B cell (primary cell): ENCODE measurements around the gene KDM3B. TPM values are rescaled to one million over a fixed set of nuclear protein-coding genes. Genes with fewer than 3 reads are reported as not detected.
A peak's percentile ranks its signal among the peaks of the same experiment; 100 is the strongest.

Experiments
- ATAC-seq: fragments of 200-7000 bp; cut with Tn5 transposase; one replicate; pipeline ENCODE4 v1.10.0; 2021; ENCODE audit warnings: low read depth, mild to moderate bottlenecking, moderate number of reproducible peaks, moderate library complexity
- CTCF ChIA-PET: fragments of 350-600 bp; sonication (Branson Sonifier 250); formaldehyde crosslinking; loops from one replicate; lab custom pipeline; 2021; ENCODE audit warnings: antibody characterized with exemption, inconsistent platforms; lab: Charles Lee
- POLR2A ChIA-PET: fragments of 350-600 bp; sonication (Branson Sonifier 250); formaldehyde crosslinking; loops from one replicate; lab custom pipeline; 2021; ENCODE audit warnings: antibody characterized with exemption; lab: Charles Lee
- DNase-seq: peaks from one replicate; pipeline ENCODE4 v3.0.0; 2013
- H2AFZ ChIP-seq: 2 replicates; pipeline ENCODE4 v1.6.1; 2012; ENCODE audit warnings: mild to moderate bottlenecking, low read depth, low read length; ENCODE audit not compliant: insufficient read depth, poor library complexity, severe bottlenecking
- H3K27ac ChIP-seq, 2 donors: 1 replicate in 1 of 2; 2 replicates in 1 of 2; pipeline ENCODE4 v1.5.1; 2012 to 2013; ENCODE audit warnings: low read length in 2 of 2, mild to moderate bottlenecking in 2 of 2, moderate library complexity in 1 of 2
- H3K27me3 ChIP-seq, 4 experiments: fragments of 200-600 bp in 1 of 4; sonication (generic) in 1 of 4; replicated peaks in 1 of 4; 1 replicate in 2 of 4; 2 replicates in 2 of 4; pipeline versions ENCODE4 v1.6.1 to v1.7.0; 2013 to 2016; ENCODE audit warnings: low read length in 3 of 4, mild to moderate bottlenecking in 2 of 4, mixed read lengths in 1 of 4, moderate library complexity in 1 of 4; ENCODE audit not compliant: insufficient read depth in 4 of 4, control insufficient read depth in 3 of 4; ENCODE audit errors: control extremely low read depth in 1 of 4
- H3K36me3 ChIP-seq, 2 experiments: replicated peaks in 1 of 2; 1 replicate in 1 of 2; 2 replicates in 1 of 2; pipeline versions ENCODE4 v1.6.1 to v1.7.1; 2013; ENCODE audit warnings: low read length in 1 of 2; ENCODE audit not compliant: insufficient read depth in 2 of 2, control insufficient read depth in 1 of 2; ENCODE audit errors: control extremely low read depth in 1 of 2, extremely low read depth in 1 of 2
- H3K4me1 ChIP-seq, 2 donors: fragments of 200-600 bp in 1 of 2; sonication (generic) in 1 of 2; 1 replicate in 1 of 2; 2 replicates in 1 of 2; pipeline versions ENCODE4 v1.5.1 to v1.6.1; 2013 to 2017; ENCODE audit warnings: low read length in 2 of 2; ENCODE audit not compliant: control insufficient read depth in 2 of 2, insufficient read depth in 2 of 2
- H3K4me2 ChIP-seq: replicated peaks from 2 replicates; pipeline ENCODE3; 2012; ENCODE audit warnings: mild to moderate bottlenecking, low read depth, low read length; ENCODE audit not compliant: poor library complexity, severe bottlenecking
- H3K4me3 ChIP-seq, 5 experiments: fragments of 200-600 bp in 1 of 5; sonication (generic) in 1 of 5; 1 replicate in 3 of 5; 2 replicates in 2 of 5; pipeline versions ENCODE4 v1.5.1 to v1.7.0; 2011 to 2016; ENCODE audit warnings: low read length in 4 of 5, mild to moderate bottlenecking in 4 of 5, low read depth in 2 of 5, control low read depth in 1 of 5, moderate library complexity in 1 of 5; ENCODE audit not compliant: insufficient read depth in 1 of 5; ENCODE audit errors: control extremely low read depth in 1 of 5, extremely low read depth in 1 of 5
- H3K79me2 ChIP-seq: fragments of 200-600 bp; sonication (generic); one replicate; pipeline ENCODE4 v1.6.0; 2016; ENCODE audit warnings: low read length; ENCODE audit not compliant: control insufficient read depth, insufficient read depth
- H3K9ac ChIP-seq: fragments of 200-600 bp; sonication (generic); 2 replicates; pipeline ENCODE4 v1.6.1; 2017; ENCODE audit warnings: mild to moderate bottlenecking, low read length, moderate library complexity
- H3K9me3 ChIP-seq, 3 donors: one replicate each; pipeline versions ENCODE4 v1.6.1 to v1.7.1; 2013; ENCODE audit warnings: low read length in 2 of 3; ENCODE audit not compliant: control insufficient read depth in 2 of 3, insufficient read depth in 1 of 3; ENCODE audit errors: control extremely low read depth in 1 of 3
- H4K20me1 ChIP-seq: 2 replicates; pipeline ENCODE4 v1.6.0; 2012; ENCODE audit warnings: mild to moderate bottlenecking, low read length; ENCODE audit not compliant: insufficient read depth, control insufficient read depth, poor library complexity, severe bottlenecking
- H3K27ac Mint-ChIP-seq: one replicate; pipeline ENCODE4 v1.8.0; 2021; ENCODE audit warnings: mixed read lengths
- H3K27me3 Mint-ChIP-seq: one replicate; pipeline ENCODE4 v1.8.0; 2021; ENCODE audit warnings: mixed read lengths
- H3K4me1 Mint-ChIP-seq: one replicate; pipeline ENCODE4 v1.8.0; 2021; ENCODE audit warnings: mixed read lengths
- H3K4me3 Mint-ChIP-seq: one replicate; pipeline ENCODE4 v1.8.0; 2021; ENCODE audit warnings: mixed read lengths
- H3K9me3 Mint-ChIP-seq: one replicate; pipeline ENCODE4 v1.8.0; 2022; ENCODE audit warnings: mixed read lengths; ENCODE audit not compliant: insufficient read depth
- CTCF ChIP-seq: fragments of 200-600 bp; IDR thresholded peaks from one replicate; pipeline ENCODE4 v1.8.0; 2022; ENCODE audit warnings: antibody characterized with exemption, mild to moderate bottlenecking
- EZH2 ChIP-seq: IDR thresholded peaks from 2 replicates; pipeline ENCODE4 v1.6.1; 2012; ENCODE audit warnings: borderline replicate concordance, low read depth, mild to moderate bottlenecking, moderate library complexity, low read length; ENCODE audit not compliant: insufficient read depth, poor library complexity, severe bottlenecking
- WGBS: methylation state at CpG from one replicate; pipeline ENCODE4 v1.1.5; 2013; ENCODE audit warnings: missing lambda C conversion rate; ENCODE audit not compliant: insufficient coverage; 5-methylcytosine and 5-hydroxymethylcytosine counted together
- intact Hi-C: fragments of 100-400 bp; cut with micrococcal nuclease; formaldehyde crosslinking; loops from one replicate; pipeline ENCODE4 v1.10.0; 2022
- polyA plus RNA-seq: library from polyadenylated mRNA; depleted of rRNA; stranded (reverse); fragments of >200 nt; gene quantifications from 2 replicates; pipeline ENCODE4 v1.2.3, GENCODE V29; 2012
- total RNA-seq, 2 donors: library from RNA; stranded (reverse); fragments of 120-200 nt in 1 of 2; gene quantifications; 1 replicate in 1 of 2; 2 replicates in 1 of 2; pipeline versions ENCODE4 v1.2.3 to v1.2.4, GENCODE V29; 2013 to 2022

The KDM3B gene
- total and polyA plus RNA-seq, 2 donors (not counting 1 experiment from before 2014, with no cell fraction given), result 41.8 to 99.9 TPM

GRCh38 chr5:138369706-138370105 lies 17.2 kb downstream of the KDM3B start:
- H4K20me1 ChIP-seq, result peaks cover 85% of the 10 kb centered on the region
- H3K36me3 ChIP-seq, result peaks cover 4 to 18% of the 10 kb centered on the region in 2 experiments
- no peak overlapping the region for H3K4me3 ChIP-seq
- no peaks in the 10 kb centered on the region for H3K27me3 Mint-ChIP-seq
- no peaks in the 10 kb centered on the region for H3K9me3 ChIP-seq
- TF ChIP-seq CTCF (no peak), EZH2 (no peak)
- ATAC-seq, result no peak
- H3K27me3 ChIP-seq, result no peaks in the 10 kb centered on the region
- peaks cover 21 to 23% of the 10 kb centered on the region in 2 donors for H3K4me1 ChIP-seq
- intact Hi-C loops, result no loop called here
- ChIA-PET POLR2A (interaction anchor here (2.2 kb wide), 1 partner anchor 16 kb away, joined by 7 read pairs; no protein-coding TSS in a partner anchor), CTCF (interaction anchor here (0.6 to 5.8 kb wide), 4 partner anchors 15 to 792 kb away, joined by 3 to 39 read pairs (median 3); partner anchors contain the start of genes FAM53C and KDM3B)
- H3K27ac Mint-ChIP-seq, result peak overlapping the region; percentile 27
- H3K9ac ChIP-seq, result no peak overlapping the region
- H3K27ac ChIP-seq, result peak overlapping the region in 1 of 2 donors; percentile 37
- no CpG with 5 or more reads among the region's 2 CpGs for WGBS
- peaks cover 93% of the 10 kb centered on the region for H3K79me2 ChIP-seq
- peak overlapping the region; percentile 1 for H3K4me3 Mint-ChIP-seq
- peak overlapping the region; percentile 1 for H3K4me2 ChIP-seq
- no peaks in the 10 kb centered on the region for H3K9me3 Mint-ChIP-seq
- peaks cover 42% of the 10 kb centered on the region for H3K4me1 Mint-ChIP-seq
- no peak overlapping the region for H2AFZ ChIP-seq
- no peak for DNase-seq

- Mint-ChIP-seq H3K27me3 (no peaks in the 10 kb centered on the region), H3K4me3 (no peak overlapping the region), H3K9me3 (no peaks in the 10 kb centered on the region), H3K4me1 (peaks cover 40% of the 10 kb centered on the region), H3K27ac (no peak overlapping the region)
- Histone ChIP-seq H4K20me1 (peaks cover 77% of the 10 kb centered on the region), H3K4me2 (no peak overlapping the region), H2AFZ (no peak overlapping the region), H3K9me3 (no peaks in the 10 kb centered on the region), H3K79me2 (peaks cover 85% of the 10 kb centered on the region), H3K36me3 (peaks cover 4 to 23% of the 10 kb centered on the region in 2 experiments), H3K4me3 (no peak overlapping the region), H3K9ac (no peak overlapping the region), H3K27me3 (no peaks in the 10 kb centered on the region), H3K4me1 (peaks cover 21 to 23% of the 10 kb centered on the region in 2 donors), H3K27ac (no peak overlapping the region)
- ATAC-seq, result no peak
- DNase-seq, result no peak
- no CpG with 5 or more reads among the region's 3 CpGs for WGBS
- ChIA-PET POLR2A (interaction anchor here (2.2 kb wide), 1 partner anchor 17 kb away, joined by 7 read pairs; no protein-coding TSS in a partner anchor), CTCF (interaction anchor here (1.5 to 5.8 kb wide), 2 partner anchors 17 to 33 kb away, joined by 3 to 39 read pairs; partner anchors contain the start of genes FAM53C and KDM3B)
- intact Hi-C loops, result no loop called here
- TF ChIP-seq EZH2, result no peak
- no peak for TF ChIP-seq CTCF
These were observed 18.1 kb downstream of the KDM3B start for GRCh38 chr5:138370537-138370936.
